Fibroblast of peridontal ligament (primary cell): ENCODE data around the gene PCSK1N.

Experiments used
- DNase-seq: peaks from one replicate; pipeline ENCODE4 v3.0.0-alpha.2; 2010; ENCODE audit errors: extremely low read depth

Gene PCSK1N

GRCh38 chrX:48789366-48790220, 45.8 kb downstream of the PCSK1N start:
- DNase-seq = no peak

- DNase-seq = no peak
Measured at GRCh38 chrX:48787505-48788443, 47.6 kb downstream of the PCSK1N start.

DNA sequence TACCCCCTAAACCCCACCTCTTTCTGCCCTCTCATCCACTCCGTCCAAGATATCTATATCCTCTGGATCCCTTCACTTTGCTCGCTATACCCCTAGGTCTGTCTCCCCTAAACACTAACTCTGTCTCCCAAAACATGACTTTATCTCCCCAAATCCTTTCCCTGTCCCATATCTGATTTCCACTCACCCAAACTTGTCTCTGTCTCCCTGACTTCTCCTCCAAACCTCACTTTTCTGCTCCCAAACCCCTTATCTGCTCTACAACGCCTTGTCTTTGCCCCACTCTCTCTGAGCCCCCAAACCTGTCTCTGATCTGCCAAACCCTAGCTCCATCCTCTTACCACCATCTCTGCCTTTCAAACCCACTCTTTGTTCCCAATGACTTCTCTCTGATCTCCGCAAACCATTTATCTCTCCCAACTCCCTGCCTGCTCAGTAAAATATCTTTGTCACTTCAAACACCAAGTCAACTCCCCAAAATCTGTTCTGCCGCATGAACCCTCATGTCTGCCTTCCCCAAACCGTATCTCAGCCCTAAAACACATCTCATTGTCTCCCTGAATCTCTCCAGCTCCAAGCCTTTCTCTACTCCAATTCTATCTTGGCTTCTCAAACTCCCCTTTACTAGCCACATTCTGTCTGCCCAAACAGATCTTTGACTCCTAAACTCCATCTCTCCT, 48.4 kb downstream of the PCSK1N start:
- no peak for DNase-seq

GRCh38 chrX:48786341-48786800, 49.0 kb downstream of the PCSK1N start, which contains the start of gene GATA1:
Gene GATA1, plus strand, starts transcription at chrX:48786590. Its CDS starts 4,520 bp downstream, at chrX:48791110.
- DNase-seq = no peak

DNA sequence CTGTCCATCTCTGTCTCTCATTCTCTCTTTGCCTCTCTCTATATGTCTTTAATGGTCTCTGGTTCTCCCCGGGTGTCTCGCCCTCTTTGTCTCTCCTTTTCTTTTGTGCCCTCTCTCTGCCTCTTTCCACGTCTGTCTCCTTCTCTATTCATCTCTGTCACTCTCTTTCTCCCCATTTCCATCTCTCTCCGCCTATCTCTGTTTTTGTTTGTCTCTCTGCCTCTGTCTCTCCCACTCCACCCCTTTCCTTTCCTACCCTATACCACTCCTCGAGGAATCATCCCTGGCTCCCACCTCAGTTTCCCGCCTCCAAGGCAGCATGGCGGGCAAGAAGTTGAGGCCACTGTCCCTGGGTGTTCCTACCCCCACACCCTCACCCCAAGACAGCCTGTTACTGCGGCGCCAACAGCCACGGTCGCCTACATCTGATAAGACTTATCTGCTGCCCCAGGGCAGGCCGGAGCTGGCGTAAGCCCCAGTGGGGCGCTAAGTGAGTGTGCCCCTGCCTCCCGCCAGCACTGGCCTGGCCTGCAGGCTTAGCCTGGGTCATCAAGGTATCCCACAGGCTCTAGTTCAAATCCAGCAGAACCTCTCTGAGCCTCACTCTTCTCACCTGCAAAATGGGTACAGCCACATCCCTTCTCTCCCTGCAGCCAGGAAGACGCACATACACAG, 49.7 kb downstream of the PCSK1N start:
- DNase-seq = no peak

DNA sequence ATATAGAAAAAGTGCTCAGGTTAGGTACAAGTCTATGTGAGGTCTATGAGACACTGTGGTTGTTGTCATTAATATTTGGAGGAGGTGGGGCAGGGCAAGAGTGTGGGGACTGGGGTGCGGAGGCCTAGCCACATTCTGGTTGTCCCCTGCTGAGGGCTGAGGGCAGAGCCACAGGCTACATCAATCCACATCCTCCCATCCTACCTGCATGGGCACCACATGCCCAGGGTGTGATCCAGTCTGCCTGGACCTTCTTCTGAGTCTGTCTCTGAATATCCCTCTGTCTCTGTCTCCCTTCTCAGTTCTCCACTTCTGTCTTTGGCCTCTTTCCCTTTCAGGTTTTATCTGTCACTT, 50.2 kb downstream of the PCSK1N start:
- no peak for DNase-seq

DNA sequence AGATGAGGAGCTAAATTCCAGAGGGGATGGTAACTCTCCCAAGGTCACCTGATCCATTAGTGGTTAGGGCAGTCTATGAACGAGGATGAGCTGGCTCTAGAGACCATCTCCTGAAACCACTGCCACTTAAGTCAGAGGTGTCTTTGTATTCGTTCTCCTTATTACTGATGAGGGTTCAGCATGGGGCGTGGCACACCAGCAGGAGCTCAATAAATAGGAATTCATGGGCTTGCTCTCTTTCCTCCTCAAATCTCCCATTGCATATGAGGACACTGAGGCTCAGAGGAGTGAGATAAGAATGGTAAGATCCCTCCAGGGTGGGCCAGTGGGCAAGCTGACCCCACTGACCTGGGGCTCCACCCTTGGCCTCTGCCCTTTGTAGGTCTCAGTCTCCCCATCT, 50.7 kb downstream of the PCSK1N start:
- no peak for DNase-seq

- no peak for DNase-seq
Measured at GRCh38 chrX:48782795-48783194, 52.6 kb downstream of the PCSK1N start.

DNA sequence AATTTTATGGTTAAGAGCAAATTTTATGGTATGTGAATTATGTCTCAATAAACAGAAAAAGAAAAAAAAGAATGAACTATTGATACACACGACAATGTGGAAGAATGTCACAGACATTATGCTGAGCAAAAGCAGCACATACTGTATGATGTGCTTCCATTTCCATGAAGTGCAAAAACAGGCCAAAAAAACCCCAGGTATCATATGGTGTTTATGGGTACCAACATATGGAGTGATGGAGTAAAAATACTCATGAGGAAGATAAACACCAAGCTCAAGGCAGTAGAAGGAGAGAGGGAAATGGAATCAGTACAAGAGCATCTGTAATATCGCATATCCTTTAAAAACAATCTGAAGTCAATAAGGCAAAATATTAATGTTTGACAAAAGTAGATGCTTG, 53.2 kb downstream of the PCSK1N start:
- no peak for DNase-seq

- DNase-seq = no peak
Measured at GRCh38 chrX:48781705-48782104, 53.7 kb downstream of the PCSK1N start.
